ENCODE results near the gene VSTM5.
"Not testable (repeated sequence)": the region's sequence is repeated elsewhere in the genome, so short reads cannot be mapped to it uniquely, and the experiment has no call there.

VSTM5 gene

DNA sequence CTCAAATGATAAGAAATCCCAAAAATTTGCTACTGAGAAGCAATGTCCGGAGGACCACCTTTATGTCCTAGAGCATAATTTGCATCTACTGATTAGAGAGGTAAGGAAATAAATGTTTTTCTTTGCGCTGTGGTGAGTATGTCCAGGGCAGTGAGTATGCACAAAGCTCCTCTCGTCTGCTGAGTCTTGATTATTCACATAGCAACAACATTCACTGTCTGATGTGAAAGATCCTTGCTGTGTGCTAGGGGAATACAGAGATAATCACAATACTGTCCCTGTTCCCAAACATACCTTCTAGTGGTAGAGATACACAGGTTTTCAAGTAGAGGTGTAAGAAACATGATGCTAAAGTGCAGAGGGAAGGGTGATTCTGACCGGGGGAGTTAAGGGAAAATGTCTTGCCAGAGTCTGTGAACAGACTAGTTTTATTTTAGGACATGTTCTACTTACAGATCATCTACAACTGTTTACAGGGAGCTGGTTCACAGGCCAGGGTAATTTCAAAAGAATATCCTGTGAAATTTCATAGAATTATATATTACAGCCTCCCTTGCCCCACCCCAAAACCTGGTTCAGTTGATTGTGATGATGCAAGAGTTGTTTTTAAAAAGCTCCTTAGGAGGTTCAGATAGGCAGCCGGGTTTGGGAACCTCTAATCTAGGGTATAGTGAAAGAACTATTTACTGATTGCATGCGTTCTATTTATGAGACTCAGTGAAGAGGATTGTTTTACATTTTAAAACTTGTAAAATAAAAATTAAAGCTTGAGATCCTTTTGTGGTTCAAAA is 53.8 kb downstream of the VSTM5 start:
- DNase-seq (ENCODE audit: low read depth in 2 of 2): no peak

DNA sequence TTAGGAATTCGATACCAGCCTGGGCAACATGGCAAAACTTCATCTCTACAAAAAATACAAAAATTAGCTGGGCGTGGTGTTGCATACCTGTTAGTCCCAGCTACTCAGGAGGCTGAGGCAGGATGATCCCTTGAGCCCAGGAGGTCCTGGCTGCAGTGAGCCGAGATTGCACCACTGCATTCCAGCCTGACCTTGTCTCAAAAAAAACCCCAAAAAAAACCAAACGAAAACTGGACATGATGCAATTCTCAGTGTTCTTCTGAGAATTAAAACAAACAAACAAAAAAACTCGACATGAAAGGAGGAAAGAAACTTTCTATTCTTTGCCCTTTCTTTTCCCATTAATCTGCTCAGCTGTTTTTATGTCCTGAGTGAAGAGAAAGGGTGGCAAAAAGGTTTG is 58.9 kb downstream of the VSTM5 start:
- DNase-seq (ENCODE audit: low read depth in 2 of 2): no peak

DNA sequence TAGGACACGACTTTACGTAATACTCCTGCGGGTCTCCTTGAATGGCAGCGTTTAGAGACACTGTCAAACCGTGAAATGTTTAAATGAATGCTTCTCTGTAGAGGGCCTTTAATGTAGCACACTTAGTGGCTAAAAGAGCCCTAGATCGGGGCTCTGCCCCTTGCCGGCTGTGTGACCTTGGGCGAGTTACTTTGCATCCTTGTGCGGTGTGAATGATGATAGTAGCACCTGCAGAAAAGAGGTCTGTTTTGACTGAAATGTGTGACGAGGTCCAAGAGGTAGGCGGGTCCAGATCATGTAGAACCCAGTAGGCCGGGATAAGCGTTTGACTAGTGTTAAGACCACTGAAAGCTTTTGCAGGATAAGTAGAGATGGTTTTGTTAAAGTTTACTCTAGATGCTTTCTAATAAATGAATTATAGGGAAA is 65.5 kb downstream of the VSTM5 start:
- DNase-seq (ENCODE audit: low read depth in 2 of 2): no peak

DNA sequence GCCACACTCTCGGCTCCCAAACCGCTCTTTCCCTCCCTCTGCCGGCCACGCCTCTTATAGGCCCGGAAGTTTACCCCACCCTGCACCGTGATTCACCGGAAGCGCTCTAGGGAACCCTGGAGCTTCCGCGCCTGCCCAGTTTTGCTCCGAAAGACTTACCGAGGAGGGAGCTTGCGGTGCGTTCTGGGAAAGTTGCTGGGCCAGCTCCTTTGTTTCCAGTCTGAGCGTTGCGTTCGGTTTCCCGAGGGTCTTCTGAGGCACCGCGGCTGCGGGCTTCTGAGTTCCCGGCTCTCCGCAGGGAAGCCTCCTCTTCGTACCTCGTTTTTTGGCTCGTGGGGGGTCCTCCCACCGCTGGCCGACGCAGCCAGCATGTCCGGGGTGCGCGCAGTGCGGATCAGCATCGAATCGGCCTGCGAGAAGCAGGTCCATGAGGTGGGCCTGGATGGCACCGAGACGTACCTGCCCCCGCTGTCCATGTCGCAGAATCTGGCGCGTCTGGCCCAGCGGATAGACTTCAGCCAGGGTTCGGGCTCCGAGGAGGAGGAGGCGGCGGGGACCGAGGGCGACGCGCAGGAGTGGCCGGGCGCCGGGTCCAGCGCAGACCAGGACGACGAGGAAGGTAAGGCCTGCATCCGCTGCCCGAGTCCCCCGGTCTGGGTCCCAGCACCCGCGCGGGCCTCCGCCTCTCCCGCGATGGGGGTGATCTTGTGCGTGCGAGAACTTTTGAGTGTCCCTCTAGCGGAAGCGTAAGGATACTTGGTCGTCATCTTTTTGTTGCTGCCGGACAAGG is 66.1 kb downstream of the VSTM5 start, which contains the start of gene MED17:
Gene MED17, plus strand, starts transcription at position 138 of the 790 bp plus-strand sequence. Its CDS starts 232 bp downstream, at position 370.
- DNase-seq (ENCODE audit: low read depth in 2 of 2): peak; percentile 71 to 79

DNA sequence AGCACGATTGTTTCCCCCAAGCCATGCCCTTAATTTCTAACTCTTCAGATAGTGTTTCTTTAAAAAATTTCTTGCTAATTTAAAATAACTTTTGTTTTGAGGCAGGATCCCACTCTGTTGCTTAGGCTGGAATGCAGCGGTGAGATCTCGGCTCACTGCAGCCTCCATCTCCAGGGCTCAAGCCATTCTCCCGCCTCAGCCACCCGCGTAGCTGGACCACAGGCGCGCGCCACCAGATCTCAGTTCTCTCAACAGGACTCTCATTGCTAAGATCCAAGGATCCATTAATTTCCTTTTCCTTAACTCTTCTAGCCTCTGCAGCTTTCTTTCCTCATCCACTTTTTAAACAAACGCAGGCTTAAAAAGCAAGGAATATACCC is 66.7 kb downstream of the VSTM5 start:
- DNase-seq (ENCODE audit: low read depth in 2 of 2): no peak

DNA sequence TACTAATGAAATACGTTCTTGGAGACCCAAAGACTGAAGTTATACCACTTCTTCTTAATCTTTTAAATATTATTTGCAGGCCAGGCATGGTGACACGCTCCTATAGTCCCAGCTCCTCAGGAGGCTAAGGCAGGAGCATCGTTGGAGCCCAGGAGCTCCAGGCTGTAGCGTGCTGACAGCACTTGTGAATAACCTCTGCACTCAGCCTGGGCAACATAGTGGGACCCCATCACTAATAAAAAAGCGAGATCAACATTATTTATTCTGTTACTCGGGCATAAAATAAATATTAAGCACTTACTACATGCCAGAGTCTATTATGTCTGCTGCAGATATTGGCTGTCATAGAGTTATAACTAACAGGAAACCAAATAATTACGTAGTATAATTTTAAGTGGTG is 67.1 kb downstream of the VSTM5 start:
- DNase-seq (ENCODE audit: low read depth in 2 of 2): no peak

DNA sequence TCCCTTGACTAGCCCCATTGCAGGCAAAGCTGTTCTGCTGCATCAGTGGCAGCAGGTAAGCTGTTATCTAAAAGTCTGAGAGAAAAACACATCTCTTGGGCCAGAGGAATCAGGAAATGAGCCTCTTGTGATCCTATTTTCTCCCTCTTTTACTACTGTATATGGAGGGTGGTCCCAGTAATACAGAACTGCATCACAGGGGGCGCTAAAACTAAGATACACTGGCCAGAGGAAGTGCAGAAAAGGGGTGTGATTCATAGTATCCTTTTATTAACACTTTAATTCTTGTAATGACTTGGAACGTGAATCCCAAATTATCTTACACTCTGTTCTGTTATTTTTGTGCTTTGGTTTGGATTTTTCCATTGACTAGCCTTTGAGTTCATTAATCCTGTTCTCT is 75.1 kb downstream of the VSTM5 start:
- no peak for DNase-seq (ENCODE audit: low read depth in 2 of 2)

DNA sequence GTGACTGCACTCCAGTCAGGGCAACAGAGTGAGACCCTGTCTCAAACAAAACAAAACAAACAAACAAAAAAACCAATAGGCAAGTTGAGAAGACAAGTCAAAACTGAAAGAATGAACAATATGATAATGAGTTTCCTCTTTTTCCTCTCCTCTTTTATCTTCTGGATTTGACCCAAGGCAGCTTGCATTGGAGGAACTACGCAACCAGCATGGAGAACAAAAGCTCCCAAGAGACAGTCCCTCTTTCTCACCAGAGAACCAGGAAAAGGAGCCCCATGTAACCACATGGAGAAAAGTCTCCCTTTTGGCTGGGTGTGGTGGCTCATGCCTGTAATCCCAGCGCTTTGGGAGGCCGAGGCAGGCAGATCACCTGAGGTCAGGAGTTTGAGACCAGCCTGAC is 75.9 kb downstream of the VSTM5 start:
- DNase-seq (ENCODE audit: low read depth in 2 of 2): not testable (repeated sequence)

DNA sequence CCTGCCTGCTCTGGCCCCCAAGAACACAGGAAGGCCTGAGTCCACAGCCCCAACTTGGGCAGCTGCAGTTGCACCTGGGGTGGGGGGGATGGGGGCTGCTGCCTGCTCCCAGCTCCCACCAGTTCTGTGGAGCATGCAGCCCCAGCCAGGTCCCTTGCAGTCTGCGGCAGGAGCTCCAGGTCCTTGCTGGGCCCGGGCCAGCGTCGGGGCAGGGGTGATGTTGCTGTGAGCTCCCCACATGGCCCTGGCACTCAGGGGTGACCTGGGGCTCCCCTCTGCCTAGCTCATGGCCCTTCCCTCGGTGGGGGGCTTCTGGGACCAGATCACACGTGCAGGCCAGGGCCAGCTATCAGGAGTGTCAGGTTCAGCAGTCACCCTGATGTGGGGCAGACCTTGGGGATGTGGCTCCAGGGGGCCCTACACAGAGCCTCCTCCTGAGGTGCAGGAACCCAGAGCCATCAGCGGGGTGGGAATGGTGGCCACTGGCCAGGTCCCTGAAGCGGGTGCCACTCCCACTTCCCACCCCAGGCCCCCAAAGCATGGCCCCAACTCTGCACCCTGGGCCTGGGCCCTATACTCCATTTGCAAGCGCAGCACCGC is 76.7 kb downstream of the VSTM5 start:
- DNase-seq (ENCODE audit: low read depth in 2 of 2): no peak

DNA sequence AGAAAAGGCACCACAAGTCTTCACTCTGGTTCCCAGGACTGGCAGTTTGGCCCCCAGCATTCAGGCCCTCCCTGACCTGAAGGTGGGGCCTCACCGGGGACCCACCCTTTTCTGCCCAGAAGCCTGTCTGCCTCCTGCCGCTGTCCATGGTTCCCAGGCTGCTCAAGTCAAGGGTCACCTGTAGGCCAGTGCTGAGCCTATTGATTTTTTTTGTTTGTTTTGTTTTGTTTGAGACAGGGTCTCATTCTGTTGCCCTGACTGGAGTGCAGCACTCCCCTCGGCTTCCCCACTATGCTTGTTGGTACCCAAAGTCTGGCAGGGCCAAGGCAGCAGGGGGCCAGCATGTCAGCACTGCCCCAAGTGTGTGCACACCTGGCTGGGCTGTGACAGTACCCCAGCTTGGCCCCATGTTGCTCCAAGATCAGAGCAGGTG is 77.4 kb downstream of the VSTM5 start:
- no peak for DNase-seq (ENCODE audit: low read depth in 2 of 2)

DNA sequence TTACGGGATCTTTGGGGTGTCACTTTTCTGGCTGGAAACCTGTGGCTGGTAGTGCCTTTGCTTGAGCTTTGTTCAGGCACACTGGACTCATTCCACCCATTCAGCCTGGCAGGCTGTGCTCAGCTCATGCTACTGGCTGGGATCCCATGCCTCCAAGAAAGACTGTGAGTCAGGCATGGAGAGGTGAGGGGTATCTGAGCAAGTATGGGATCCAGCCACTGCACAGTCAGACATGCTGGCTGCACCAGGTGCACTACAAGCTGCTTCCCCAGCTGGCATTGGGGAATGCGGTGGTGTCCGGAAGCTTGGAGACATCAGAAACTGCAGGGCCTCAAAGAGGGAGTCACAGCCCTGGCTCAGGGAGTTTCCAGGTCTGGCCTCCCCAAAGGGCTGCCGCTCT is 78.3 kb downstream of the VSTM5 start:
- DNase-seq (ENCODE audit: low read depth in 2 of 2): no peak

DNA sequence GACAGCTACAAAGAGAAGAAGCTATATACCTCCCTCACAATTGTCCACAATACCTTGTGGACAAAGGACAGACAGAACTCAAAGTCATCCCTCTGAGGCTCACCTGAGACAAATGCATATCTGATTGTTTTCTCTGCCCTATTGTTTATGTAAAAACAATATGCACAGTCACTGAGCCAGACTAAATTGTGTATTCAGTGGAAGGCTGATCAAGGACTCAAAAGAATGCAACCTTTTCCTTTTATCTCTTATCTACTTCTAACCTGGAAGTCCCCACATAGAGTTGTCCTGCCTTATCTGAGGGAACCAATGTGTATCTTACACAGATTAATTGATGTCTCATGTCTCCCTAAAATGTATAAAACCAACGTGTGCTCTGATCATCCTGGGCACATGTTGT is 80.3 kb downstream of the VSTM5 start:
- no peak for DNase-seq (ENCODE audit: low read depth in 2 of 2)

Data from fibroblast of skin of left biceps (primary cell).